Iris pigment epithelial cell (primary cell): ENCODE results near the gene NRG2.

ENCODE experiments used
- DNase-seq: peaks from one replicate; pipeline ENCODE4 v3.0.0-alpha.2; 2011; ENCODE audit warnings: low read depth

NRG2 gene

GRCh38 chr5:140042643-140043507 is at the start of gene NRG2:
Gene NRG2 (minus strand): TSS chr5:140043299.
- DNase-seq = peak; percentile 20

GRCh38 chr5:140090251-140090650 is 47.2 kb upstream of the NRG2 start:
- no peak for DNase-seq

- DNase-seq = no peak
Observed at GRCh38 chr5:140084541-140084940, 41.4 kb upstream of the NRG2 start.

- DNase-seq = no peak
Observed at GRCh38 chr5:140083650-140084049, 40.6 kb upstream of the NRG2 start.

GRCh38 chr5:140083120-140083519 is 40.0 kb upstream of the NRG2 start:
- no peak for DNase-seq

- no peak for DNase-seq
Observed at GRCh38 chr5:140076788-140077187, 33.7 kb upstream of the NRG2 start.

- DNase-seq = no peak
Observed at GRCh38 chr5:140076142-140076541, 33.0 kb upstream of the NRG2 start.

GRCh38 chr5:140075371-140075770 is 32.3 kb upstream of the NRG2 start:
- peak; percentile 0 for DNase-seq

GRCh38 chr5:140073296-140073695 is 30.2 kb upstream of the NRG2 start:
- DNase-seq = peak; percentile 3

- no peak for DNase-seq
Observed at GRCh38 chr5:140072812-140073211, 29.7 kb upstream of the NRG2 start.

GRCh38 chr5:140060816-140061215 is 17.7 kb upstream of the NRG2 start:
- no peak for DNase-seq

- DNase-seq = no peak
Observed at GRCh38 chr5:140058212-140058932, 15.3 kb upstream of the NRG2 start.

GRCh38 chr5:140056880-140057279 is 13.8 kb upstream of the NRG2 start:
- no peak for DNase-seq

- DNase-seq = no peak
Observed at GRCh38 chr5:140055152-140055551, 12.1 kb upstream of the NRG2 start.

- peak; percentile 8 for DNase-seq
Observed at GRCh38 chr5:140054086-140054689, 11.1 kb upstream of the NRG2 start.

GRCh38 chr5:140051950-140052349 is 8.9 kb upstream of the NRG2 start:
- no peak for DNase-seq

- DNase-seq = no peak
Observed at GRCh38 chr5:140049713-140050112, 6.6 kb upstream of the NRG2 start.

- no peak for DNase-seq
Observed at GRCh38 chr5:140049205-140049604, 6.1 kb upstream of the NRG2 start.

GRCh38 chr5:140044041-140044440 is 942 bp upstream of the NRG2 start:
- no peak for DNase-seq

- DNase-seq = no peak
Observed at GRCh38 chr5:140043508-140043872, 391 bp upstream of the NRG2 start.

GRCh38 chr5:140042393-140042642 is 781 bp downstream of the NRG2 start:
- DNase-seq = no peak

GRCh38 chr5:140041492-140042392 is 1.4 kb downstream of the NRG2 start:
- DNase-seq = peak; percentile 18
